NCI-H748 treated with DMSO at 0.1 percent for 48 hours (cell line): ENCODE results near the gene SH3TC1.

Experiments
- DNase-seq: peaks from one replicate; lab custom pipeline; 2025; lab: John Stamatoyannopoulos, UW

The SH3TC1 gene

GRCh38 chr4:8181844-8182243 lies 17.2 kb upstream of the SH3TC1 start:
- no peak for DNase-seq

DNA sequence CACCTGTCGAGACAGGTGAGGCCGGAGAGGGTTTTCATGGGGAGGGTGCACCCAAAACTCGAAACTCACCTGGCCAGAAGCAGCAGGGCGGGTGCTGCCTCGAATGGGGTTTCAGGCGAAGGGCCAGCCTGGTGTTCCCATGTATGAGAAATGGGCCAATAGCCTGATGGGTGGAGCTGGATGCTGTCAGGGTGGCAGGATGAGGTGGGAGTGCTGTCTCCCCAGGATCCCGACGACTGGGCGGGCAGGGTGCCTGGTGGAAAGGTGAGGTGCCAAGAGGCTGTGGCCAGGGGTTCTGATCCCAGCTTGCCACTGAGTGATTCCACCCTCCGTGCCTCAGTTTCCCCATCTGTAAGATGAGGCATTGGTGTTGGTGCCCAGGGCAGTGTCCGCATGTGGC lies 16.8 kb upstream of the SH3TC1 start:
- DNase-seq, result no peak

DNA sequence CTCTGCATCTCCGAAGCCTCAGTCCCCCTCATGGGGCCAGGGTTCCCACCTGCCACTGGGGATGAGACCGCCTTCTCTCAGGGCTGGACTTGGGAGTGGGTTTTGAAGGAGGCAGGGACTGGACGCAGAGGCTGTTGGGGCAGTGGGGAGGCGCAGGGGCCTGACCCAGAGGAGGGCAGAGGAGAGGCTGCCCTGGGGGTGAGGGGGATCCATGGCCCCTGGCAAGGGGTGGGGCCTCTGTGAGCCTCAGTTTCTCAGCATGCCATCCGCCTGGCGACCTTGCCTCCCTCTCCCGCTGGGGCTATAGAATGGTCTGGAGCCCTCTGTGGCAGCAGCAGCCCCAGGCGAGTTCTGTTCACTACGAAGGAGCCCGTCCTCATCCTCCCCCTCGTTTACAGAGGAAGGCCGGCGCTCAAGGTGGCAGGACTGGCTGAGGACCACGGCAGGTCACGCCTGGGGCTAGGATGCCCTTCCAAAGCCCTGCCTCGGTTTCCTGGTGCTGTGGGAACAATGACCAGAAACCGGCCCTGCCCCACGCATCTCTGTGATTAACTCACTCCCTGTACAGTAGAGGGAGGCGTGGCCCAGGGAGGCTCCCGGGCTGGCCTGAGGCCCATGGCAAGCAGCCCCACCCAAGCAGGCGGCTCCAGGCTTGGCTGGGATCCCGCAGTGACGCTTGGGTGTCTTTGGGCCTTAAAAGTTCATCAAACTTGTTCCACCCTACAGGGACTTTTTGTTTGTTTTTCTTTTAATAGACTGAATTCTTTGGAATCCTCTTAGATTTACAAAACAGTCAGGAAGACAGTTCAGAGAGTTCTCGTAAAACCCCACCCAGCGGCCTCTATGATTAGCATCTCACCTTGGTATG lies 16.0 kb upstream of the SH3TC1 start:
- DNase-seq, result no peak

DNA sequence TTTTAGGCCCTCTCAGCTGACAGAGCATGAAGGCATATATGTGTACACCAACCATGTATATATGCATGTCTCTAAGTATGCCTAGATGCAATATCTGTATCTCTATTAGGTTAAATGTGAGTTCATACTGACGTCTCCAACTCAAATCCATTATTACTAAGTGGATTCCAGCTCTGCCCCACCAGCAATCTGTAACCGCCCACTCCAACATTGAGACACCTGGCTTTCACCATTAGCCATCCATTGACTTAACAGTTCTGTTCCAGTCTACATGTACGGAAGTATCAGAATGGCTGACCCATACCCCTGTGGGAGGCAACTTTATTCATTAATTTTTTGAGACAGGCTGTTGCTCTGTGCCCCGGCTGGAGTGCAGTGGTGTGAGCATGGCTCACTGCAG lies 15.0 kb upstream of the SH3TC1 start:
- DNase-seq, result no peak

DNA sequence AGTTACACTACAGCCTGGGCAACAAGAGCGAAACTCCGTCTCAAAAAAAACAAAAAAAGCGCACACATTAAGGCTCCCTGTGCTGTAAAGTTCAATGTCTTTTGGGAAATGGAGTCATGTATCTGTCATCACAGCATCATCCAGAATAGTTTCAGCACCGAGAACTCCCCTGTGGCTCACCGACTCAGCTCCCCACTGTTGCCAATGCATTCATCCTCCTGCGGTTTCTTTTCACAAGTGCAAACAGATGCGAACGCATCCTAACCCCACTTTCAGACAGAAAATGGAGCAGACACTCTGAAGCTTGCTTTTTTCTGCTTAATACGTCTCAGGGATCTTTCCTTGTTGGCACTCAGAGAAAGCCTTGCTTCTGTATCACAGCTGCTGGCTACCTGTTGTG lies 13.8 kb upstream of the SH3TC1 start:
- DNase-seq, result no peak

DNA sequence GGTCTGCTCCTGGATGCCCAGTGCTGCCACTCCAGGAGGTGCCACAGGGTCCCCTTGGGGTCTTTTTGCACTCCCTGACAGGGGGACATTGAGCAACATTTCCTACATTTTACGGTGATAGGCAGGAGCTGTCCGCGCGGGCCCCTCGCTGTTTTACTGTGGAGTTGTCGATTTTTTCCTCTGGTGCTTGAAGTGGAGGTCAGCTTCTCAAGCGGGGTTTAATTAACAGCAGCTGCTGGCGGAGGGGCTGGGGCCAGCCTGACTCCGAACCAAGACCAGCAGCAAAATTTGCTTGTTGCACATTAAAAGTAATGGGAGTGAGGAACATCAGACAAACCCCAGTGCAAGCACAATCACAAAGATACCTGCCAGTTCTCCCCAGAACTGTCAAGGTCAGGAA lies 13.2 kb upstream of the SH3TC1 start:
- no peak for DNase-seq

GRCh38 chr4:8188085-8188484 lies 11.0 kb upstream of the SH3TC1 start:
- DNase-seq, result no peak

GRCh38 chr4:8188743-8189550 lies 10.1 kb upstream of the SH3TC1 start:
- no peak for DNase-seq

DNA sequence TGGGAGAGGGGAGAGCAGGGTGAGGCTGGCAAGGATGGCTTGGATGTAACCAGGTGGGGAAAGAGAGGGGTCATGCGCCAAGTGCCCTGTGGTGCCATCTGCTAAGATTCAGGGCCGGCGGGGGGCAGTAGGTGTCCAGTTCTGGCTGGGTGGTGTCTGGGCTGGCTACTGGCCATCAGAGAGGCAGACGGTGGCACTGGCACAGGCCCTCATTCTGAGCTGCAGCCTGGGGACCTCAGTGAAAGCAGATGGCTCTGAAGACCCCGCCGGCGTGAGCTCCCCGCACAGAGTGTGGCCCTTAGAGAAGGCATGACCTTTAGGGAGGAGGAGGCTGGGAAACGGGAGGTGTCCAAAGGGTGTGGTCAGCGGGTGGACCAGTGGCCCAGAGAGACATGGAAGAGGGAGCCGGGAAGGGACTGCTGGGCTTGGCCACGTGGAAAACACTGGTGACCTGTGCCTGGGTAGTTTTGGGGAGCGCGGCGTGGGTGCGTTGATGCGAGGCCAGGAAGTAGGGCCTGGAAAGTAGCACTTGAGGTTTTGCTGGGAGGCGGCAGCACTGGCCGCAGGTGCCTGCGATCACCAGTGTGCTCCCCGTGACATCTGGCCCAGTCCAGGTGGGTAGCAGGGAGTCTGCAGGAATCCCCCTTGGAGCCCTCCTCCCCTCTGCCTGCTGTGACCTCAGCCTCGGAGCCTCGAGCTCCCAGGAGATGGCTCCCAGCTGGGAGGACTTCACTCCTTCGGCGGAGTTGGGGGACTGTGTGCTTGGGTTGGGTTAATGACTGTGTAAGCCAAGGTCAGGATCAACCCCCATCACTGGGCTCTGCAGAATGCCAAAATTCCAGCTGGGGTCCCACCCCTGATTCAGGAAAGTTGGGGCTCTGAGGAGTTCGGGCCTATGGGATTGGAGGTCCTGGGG lies 9.3 kb upstream of the SH3TC1 start:
- no peak for DNase-seq

DNA sequence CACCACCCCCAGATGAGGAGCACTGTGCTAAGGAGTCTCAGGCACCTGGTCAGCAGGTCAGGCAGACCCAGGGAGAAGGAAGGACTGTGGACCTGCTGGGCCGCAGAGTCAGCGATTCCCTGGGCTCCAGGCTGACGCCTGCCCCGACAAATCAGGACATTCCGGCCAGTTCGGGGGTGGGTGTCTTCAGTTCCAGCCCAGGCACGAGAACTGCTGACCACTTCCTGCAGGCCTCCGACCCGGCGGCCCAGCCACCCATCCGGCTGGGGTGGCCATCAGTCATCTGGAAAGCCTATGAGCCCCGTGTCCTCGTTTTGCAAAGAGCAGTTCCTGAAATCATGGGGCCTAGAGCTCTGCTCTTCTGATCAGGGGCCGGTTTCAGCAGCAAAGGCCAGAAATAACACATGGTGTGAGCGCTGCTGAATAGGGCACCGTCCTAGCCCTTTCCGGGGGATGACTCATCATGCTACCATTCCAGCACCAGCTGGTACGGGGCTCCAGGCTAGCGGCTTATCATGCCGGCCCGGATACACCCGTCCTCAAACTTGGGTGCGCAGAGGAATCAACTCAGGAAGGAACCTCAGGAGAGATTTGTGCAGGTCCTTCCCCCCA lies 7.8 kb upstream of the SH3TC1 start:
- DNase-seq, result no peak

DNA sequence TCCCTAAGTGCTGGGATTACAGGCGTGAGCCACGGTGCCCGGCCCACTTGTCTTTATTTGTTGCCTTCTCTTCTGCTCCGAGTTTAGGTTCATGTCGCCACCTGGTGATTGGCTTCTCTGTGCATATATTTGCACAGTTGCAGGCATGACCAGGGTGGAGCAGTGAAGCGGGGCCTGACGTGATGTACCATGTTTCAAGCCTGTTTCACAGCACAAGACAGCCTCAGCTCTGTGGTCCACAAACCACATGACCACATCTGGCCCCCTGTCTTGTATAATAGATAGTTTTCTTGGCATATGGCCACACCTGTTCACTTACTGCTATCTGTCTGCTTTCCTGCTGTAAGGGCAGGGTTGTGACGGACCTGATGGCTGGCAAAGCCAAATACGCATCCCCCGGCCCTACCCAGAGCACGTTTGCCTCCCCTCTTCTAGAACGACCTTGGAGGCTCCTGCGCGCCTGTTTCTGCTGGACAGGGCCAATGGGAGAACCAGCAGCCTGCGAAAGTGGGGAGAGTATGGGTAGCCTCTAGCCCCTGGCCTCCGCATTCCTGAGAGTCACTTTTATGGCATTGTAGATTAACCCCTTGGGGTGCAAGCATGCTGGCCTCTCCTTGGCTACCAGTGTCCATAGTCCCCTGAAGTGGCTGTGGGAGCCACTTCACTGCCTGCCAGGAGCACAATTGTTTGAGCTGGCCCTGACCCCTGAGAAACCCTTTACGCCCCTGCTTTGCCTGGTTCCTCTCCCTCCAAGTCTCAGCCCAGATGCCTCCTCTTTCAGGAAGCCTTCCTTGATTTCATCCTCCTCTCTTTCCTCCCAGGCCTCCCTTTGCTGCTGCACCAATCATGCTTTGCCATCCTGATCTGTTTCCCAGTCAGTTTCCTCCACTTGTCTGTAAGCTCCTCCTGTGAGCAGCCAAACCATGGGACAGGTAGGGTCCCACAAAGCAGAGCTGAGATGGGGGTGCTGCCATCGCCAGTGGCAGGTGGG lies 6.0 kb upstream of the SH3TC1 start:
- DNase-seq, result peak; percentile 27

- no peak for DNase-seq
These were observed 4.5 kb upstream of the SH3TC1 start for GRCh38 chr4:8194306-8195242.

GRCh38 chr4:8195431-8195830 lies 3.7 kb upstream of the SH3TC1 start:
- DNase-seq, result no peak

GRCh38 chr4:8195841-8196458 lies 3.1 kb upstream of the SH3TC1 start:
- DNase-seq, result no peak

GRCh38 chr4:8197521-8197920 lies 1.6 kb upstream of the SH3TC1 start:
- DNase-seq, result no peak

- no peak for DNase-seq
These were observed 734 bp upstream of the SH3TC1 start for GRCh38 chr4:8198206-8198905.

- no peak for DNase-seq
These were observed 658 bp downstream of the SH3TC1 start for GRCh38 chr4:8199594-8200301.
